SH-SY5Y (cell line): ENCODE results near the gene ERMP1.

Source experiments
- GATA2 ChIP-seq: IDR thresholded peaks from 2 replicates; pipeline ENCODE4 v1.6.1; 2011; ENCODE audit warnings: mild to moderate bottlenecking, low read depth, low read length
- GATA3 ChIP-seq: IDR thresholded peaks from 2 replicates; pipeline ENCODE4 v1.6.1; 2011; ENCODE audit warnings: low read depth, mild to moderate bottlenecking, low read length, moderate library complexity

ERMP1 gene

DNA sequence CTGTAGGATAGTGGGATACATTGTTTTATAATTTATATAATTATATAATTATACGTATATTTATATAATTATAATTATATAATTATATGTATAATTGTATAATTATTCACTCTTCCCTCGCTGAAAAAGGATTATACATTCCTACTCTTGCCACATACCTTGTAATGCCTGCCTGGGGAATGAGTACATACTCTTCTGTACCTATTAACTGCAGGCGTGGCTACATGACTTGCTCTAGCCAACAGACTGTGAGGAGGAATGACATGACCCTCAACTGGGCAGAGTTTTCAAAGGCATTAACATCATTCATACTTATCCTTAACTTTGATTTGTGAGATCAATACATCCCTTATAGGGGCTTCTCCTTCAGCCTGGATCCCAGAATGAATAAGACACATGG, 19.1 kb downstream of the ERMP1 start:
- no peak for TF ChIP-seq GATA2
- no peak for TF ChIP-seq GATA3

DNA sequence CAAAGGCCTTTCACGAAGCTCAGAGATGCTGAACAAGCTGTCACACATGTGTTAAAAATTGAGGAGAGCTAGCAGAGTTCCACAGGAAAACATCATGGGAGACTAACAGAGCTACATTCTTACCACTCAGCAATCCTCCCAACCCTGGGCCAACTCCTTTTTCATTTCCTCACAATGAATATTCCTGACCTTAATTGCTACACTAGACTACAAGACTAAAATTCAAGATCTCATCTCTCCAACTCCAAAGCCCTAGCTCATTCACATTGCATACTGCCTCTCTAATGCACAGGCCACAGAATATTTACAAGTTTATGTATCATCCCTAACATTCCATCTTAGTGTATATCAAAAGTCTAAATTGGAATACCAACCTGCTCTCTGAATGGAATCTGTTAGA, 21.2 kb downstream of the ERMP1 start:
- TF ChIP-seq GATA3, result no peak
- TF ChIP-seq GATA2, result no peak

DNA sequence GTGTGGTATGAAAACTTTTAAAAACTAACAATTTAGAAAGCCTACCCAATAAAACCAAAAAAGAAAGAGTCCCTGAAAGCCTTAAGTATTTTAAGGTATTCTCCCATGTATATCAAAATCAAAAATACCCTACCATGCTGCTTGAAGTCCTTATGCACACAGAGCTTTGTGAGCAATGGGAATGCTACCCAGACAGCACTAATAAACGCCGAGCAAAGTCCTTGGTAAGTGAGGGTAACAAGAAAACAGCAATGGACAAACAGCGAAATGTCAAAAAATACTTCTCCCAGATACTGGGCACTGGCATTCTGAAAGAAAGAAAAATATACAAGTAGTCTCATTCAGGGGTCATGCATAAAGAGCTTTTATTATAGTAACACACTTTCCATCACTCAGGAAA, 27.4 kb downstream of the ERMP1 start:
- TF ChIP-seq GATA2, result no peak
- TF ChIP-seq GATA3, result no peak

DNA sequence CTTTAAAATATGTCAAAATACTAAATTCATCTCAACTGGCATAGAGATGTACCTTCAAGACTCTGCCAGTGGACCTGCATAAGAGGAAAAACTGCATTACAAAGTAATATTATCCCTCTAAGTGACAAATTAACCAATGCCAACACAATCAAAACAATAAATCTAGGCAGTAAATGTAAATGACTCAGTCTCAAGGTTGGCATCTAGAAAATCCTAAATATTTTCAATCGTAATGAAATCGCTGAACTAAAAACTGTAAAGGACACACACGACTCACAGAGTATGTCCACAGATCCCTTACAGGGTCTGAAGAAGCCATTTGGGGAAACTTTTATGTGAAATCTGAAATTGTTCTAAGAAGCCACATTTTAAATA, 31.2 kb downstream of the ERMP1 start:
- TF ChIP-seq GATA2, result no peak
- no peak for TF ChIP-seq GATA3

DNA sequence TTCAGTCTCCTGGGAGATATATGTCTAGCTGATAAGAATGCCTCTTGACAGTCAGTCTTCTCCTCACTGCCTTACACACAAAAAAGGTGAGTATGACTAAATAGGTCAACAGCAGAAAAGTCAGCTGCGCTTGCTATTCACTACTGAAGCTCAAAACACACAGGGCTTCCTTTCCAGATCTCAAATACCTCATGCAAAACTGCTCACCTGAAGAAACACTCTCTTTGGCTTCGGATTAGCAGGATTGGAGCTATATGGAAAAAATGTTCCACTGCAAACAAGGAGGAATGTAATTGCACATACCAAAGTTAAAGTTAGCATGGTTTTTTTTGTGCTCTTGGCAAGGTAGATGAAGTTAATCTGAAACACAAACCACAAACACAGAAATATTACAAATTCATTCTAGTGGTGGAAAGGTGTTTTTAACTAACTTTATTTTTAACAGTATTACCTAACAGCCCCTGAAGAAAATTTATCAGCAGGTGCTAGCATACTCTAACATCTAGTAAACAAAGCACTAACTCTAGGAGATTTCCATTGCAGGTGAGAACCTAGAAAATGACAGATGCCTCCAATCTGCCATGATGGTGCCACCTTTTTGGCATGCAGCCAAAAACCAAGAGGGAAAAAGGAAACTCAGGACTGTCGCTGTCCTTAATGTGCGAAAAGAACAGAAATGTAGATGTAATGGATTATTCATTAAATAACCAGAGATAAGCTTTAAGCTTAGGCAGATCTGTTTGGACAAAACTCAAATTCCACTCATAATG, 31.8 kb downstream of the ERMP1 start:
- TF ChIP-seq GATA2, result no peak
- TF ChIP-seq GATA3, result no peak

DNA sequence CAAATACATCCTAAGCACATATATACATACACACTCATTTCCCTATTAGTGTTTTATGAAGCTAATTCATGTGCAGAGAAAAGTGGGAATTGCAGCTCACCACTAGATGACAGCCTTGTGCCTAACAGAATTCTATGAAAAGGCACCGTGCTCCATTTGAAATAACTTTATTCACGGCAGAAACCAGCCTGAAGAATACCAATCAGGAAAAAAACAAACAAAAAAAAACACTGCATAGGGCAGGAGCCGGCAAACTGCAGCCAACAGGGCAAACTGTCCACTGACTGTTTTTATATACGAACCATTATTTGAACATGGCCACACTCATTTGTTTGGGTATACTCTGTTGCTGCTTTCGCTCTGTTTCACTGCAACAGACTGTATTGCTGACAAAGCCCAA, 33.6 kb downstream of the ERMP1 start:
- TF ChIP-seq GATA2 (no peak), GATA3 (no peak)

DNA sequence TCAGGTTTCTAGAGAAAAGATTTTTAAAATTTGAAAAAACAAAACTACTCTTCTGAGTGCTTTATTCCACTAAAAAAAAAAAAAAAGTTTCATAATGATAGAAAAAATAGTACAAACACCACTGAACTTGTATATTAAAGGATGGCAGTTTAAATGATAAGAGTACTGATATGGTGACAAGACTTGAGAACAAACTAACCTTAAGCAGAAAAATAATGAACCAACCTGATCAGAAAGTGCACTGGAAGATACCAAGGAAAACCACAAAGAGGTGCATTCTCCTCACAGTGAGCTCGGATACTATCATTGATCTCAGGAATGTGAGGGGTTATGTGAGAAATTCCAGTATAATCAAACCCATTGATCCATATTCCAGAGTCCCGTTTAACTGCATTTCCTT, 34.3 kb downstream of the ERMP1 start:
- TF ChIP-seq GATA3 (no peak), GATA2 (no peak)

DNA sequence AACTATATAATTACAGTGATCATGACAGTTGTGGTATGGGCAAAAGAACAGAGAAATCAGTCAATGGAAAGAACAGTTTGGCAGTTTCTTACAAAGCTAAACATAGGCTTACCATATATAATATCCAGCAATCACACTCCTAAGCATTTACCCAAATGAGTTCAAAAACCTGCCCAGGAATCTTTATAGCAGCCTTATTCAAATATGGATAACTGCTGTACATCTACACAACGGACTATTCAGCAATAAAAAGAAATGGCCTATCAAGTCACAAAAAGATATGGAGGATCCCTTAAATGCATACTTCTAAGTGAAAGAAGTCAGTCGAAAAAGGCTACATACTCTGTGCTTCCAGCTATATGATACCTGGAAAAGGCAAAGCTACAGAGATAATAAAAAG, 36.6 kb downstream of the ERMP1 start:
- no peak for TF ChIP-seq GATA2
- TF ChIP-seq GATA3, result no peak

DNA sequence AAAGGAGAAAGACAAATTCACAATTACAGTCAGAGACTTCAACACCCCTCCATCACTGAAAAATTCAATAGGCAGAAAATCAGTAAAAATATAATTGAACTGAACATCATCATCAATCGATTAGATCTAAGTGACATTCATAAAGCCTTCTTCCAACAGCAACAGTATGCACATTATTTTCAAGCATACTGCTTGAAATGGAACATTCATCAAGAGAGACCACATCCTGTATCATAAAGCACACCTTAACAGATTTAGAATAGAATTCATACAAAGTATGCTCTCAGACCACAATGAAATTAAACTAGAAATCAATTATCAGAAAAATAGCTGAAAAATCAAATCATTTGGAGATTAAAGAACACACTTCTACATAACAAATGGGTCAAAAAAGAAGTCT, 39.1 kb downstream of the ERMP1 start:
- TF ChIP-seq GATA3 (no peak), GATA2 (no peak)

DNA sequence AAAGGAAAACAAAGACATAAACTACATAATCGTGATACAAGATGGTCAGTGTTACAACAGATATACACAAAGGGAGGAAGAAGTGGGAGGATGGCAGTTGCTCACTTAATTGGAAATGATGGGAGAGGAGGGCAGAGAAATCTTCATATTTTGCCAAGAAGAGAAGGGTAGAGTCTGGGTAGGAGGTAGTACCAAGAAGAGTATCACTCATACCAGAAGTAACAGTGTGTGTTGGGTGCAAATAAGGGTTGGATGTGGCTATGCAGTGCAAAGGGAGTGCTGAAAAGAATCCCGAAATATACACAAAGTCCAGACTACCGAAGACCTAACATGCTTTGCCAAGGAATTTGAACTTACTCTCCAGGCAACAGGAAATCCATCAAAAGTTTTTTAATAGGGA, 41.0 kb downstream of the ERMP1 start:
- TF ChIP-seq GATA2, result no peak
- no peak for TF ChIP-seq GATA3

DNA sequence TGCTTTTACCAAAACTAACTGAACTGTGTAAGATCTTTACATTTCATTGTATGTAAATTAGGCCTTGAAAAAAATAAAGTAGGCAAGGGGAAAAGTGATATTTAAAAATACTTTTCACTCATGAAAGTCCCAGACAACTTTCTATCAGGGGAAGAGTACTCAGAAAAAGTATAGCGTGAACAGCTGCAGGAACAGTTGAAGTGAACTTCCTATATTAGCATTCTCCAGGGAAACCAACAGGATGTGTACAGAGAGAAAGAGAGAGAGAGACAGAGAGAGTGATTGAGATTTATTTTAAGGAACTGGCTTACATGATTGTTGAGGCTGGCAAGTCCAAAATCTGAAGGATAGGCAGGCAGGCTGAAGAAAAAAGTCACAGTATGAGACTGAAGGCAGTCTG, 42.0 kb downstream of the ERMP1 start:
- TF ChIP-seq GATA2 (no peak), GATA3 (no peak)

DNA sequence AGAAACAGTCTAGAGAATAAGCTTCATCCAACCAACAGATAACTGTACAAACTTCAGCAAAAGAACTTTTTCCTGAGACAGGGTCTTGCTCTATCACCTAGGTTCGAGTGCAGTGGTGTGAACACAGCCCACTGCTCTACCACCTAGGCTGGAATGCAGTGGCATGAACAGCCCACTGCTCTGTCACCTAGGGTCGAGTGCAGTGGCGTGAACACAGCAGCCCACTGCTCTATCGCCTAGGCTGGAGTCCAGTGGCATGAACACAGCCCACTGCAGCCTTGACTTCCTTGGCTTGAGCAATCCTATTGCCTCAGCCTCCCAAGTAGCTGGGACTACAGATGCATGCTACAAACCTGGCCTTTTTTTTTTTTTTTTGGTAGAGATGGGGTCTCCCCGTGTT, 43.4 kb downstream of the ERMP1 start:
- TF ChIP-seq GATA3 (no peak), GATA2 (no peak)

DNA sequence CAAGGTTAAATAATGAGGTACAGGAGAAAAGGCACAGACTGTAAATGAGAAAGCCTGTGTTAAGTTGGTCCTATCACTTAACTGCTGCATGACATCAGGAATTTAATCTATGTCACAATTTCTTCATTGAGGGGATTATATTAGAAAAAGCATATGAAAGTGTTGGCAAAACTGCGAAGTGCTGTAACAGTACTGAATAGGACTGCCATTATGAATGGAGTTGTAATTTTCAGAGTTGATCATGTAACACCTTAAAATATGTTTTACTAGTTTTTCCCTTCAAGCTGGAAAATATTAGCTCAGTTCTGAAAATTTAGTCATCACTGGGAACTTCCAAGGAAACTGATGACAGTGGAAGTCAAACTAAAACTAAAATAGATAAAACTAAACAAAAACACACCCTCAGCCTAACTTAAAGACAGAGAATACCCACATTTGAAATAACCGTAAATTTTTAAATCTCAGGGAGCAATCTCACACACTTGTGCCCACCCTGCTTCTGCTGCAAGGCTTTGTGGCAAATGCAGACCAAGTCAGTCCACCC, 45.1 kb downstream of the ERMP1 start:
- TF ChIP-seq GATA3 (no peak), GATA2 (no peak)

DNA sequence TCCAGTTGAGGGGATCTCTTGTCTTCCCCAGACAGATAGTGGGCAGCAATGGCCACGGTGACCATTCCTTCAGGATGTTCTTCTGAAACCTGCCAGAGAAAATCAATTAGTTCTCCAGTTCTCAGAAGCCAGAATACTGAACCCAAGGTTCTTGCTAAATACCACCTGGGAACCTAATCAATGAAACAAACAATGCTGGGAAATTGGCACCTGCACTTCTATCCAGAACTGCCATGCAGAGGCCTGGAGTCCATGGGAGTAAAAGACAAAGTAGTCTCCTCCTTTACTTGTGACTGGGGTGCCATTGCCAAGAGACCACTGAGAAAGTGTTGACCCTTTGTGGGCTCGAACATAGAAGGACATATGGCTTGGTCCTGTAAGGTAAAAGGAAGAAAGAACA, 45.7 kb downstream of the ERMP1 start:
- TF ChIP-seq GATA2 (no peak), GATA3 (no peak)

DNA sequence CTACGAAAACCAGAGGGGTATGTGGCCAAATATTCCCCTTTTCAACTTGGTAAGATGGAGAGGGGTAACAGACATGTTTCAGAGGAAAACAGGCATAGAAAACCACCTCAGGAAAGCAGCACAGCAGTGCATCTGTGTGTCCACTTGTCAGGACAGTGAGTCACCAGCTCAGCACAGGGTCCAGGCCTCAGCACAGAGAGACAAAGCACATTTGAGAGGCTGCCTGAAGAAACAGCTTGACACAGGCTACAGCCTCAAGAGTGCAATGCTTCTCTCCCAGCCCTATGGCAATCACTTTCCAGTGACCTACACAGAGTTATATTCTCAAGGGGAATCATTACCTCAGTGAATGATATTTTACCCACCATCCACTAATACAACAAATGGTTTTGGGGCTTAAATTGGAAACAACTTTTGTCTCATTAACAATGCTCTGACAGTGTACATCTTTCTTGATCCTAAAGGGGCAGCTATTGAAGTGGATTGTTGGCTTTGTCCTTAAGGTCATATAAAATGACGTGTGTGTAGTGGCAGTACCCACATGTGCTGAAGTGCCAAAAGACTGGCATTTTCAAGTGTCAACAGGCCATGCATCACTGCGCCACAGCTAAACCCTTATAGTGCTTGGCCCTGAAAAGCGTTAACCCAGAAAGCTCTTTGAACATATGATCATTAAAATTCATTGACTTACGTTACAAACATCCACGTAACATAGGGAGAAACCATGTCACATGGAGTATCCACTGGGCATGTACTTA, 46.4 kb downstream of the ERMP1 start:
- TF ChIP-seq GATA2, result no peak
- TF ChIP-seq GATA3, result no peak
